Effector CD8-positive, alpha-beta T cell (primary cell): Measurements from ENCODE around the gene ATG4C.

Experiments used
- DNase-seq: peaks from one replicate; lab custom pipeline; 2025; lab: John Stamatoyannopoulos, UW

Gene ATG4C

DNA sequence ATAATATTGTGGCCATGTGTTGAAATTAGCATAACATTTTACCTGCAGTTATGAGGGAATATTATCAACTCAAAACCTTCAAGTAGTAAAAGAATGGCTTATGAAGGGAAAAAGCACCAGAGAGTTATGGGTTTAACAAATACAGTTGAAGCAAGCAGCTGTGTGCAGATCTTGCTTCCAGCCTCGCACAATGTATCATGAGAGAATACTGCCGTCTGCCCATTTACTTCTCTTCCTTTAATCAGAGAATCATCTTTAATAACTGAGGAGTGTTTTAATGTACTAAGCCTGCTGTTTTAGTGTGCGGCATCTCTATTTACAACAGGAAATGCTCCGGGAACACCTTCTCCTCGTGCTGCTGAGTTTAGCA is 120.9 kb downstream of the ATG4C start:
- no peak for DNase-seq

DNA sequence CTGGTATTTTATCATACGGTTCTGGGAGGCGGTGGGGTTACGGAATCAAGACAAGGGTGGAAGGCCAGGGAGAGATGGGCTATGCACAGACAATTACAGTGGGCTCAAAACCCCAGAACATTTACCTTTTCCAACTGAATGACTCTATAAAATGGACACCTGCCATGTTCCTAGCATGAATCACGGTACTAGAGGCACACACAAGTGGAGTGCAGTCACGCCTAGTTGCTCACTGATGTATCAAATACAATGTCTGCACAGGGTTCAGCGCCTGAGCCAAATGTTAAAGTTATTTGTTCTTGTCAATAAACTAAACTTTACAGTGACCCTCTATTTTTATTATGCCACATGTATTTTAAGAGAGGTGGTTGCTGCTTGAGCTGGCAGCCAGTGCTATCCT is 121.4 kb downstream of the ATG4C start:
- DNase-seq: no peak

DNA sequence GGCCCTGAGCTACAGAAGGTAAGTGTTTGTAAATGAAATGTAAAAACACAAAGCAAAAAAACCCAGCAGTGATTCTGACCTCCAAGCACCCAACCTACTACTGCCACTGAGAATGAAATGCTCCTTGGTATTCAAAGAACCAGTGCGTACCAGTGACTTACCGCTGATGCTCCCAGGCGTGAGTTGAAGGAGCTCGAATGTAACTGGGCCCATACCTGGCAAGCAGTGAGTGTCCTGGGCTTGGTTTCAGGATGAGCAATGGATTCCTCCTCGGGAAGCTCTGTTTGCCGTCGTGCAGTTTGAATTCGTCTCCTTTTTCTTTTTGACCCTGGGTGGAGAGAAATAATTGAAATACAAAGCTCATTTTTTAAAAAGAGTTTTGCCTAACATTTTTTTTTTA is 121.9 kb downstream of the ATG4C start:
- no peak for DNase-seq

DNA sequence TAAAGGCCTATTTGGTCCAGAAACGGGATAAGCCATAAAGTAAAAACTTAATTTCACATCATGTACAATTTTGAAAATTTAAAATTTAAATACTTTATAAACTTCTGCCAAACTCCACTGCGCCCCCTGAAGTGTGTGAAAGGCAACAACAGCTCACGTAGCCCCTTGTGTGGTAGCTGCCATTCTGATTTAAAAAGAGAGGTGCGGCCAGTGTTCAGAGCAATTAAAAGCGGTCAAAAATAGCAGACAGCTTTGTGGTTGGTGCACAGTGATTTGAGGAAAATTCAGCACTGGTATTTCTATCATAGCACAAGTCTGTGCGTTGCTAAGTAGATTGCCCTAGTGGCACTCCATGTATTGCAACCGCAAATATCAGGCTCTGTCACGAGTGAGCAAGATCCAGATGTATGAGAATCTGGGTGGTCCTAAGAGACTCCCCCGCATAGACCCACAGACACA is 122.5 kb downstream of the ATG4C start:
- no peak for DNase-seq

DNA sequence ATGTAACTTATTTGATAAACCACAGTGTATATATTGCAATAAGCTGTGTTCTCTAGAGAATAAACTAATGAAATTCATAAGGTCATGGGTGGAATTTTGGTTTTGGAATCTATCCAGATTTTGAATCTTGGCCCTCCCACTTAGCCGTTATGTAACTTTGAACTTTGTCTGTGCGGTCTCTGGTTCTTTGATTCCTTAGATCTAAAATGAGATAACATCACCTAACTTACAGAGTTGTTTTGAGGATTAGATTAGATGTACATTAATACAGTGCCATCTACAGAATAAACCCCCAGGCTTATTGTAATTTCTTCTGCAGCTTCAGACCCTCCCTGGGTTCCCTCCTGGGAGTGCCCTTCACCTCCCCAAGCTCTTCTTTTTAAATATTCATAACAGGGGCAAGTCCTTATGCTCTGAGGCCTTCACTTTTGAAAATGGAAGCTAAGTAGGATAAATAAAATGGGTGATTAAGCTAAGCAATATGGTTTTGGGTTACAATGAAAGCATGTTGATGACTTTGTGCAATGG is 124.3 kb downstream of the ATG4C start:
- DNase-seq: no peak

DNA sequence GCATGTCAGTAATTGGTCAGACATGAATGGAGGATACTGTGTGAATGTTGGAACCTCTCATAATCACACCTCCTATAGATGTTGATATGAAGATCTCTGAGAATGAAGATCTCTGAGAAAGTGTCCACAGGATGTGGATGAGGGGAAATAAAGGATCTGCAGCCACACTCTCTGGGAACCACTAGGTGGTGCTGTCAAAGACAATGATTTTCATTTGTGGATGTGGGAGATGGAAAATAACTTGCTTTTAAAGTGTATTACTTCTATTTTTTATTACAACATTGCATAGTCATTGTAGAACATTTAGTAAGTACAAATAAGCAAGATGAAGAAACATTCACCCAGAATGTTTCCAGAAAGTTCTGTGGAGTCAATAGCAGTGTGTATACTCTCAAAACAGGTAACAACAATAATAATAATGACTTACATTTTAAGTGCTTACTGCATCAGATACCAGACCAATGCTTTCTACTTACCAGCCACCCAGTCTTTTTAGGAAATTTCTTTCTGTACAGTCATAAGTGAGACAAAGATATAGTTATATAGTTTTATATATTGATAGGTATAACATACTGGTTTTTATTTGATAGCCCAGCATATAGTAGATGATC is 128.2 kb downstream of the ATG4C start:
- DNase-seq: no peak
